GM19397 (cell line): Measurements from ENCODE around the gene GPC6.
"Not testable (repeated sequence)": the region's sequence is repeated elsewhere in the genome, so short reads cannot be mapped to it uniquely, and the experiment has no call there.

Experiments used
- ATAC-seq: cut with Tn5 transposase; IDR thresholded peaks from one replicate; pipeline ENCODE4 v1.9.1; 2021; ENCODE audit warnings: mild to moderate bottlenecking, moderate library complexity; ENCODE audit not compliant: unreplicated experiment

The GPC6 gene

GRCh38 chr13:93496117-93496516 lies 269.5 kb downstream of the GPC6 start:
- ATAC-seq = not testable (repeated sequence)

- no peak for ATAC-seq
Observed at GRCh38 chr13:93496985-93497673, 270.5 kb downstream of the GPC6 start.

- ATAC-seq = no peak
Observed at GRCh38 chr13:93499991-93500390, 273.4 kb downstream of the GPC6 start.

DNA sequence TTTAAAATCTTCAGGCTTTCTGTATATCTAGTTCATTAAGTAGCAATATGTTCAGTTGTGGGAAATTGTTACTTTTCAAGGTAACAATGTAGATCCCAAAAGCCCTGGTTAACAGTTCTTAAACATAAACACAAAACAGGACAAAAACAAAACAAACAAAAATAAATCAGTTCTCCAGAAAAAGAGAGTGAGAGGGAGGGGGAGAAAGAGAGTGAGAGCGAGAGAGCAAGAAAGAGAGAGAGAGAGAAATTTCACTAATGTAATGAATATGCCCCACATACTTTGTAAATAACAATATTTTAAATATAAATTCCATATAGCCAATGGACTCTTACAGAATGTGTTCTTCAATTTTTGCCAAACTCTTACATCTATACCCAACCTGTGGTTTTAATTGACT lies 275.5 kb downstream of the GPC6 start:
- no peak for ATAC-seq

GRCh38 chr13:93502987-93503615 lies 276.5 kb downstream of the GPC6 start:
- no peak for ATAC-seq

- no peak for ATAC-seq
Observed at GRCh38 chr13:93505104-93505952, 278.7 kb downstream of the GPC6 start.

- ATAC-seq = no peak
Observed at GRCh38 chr13:93511011-93511410, 284.4 kb downstream of the GPC6 start.

DNA sequence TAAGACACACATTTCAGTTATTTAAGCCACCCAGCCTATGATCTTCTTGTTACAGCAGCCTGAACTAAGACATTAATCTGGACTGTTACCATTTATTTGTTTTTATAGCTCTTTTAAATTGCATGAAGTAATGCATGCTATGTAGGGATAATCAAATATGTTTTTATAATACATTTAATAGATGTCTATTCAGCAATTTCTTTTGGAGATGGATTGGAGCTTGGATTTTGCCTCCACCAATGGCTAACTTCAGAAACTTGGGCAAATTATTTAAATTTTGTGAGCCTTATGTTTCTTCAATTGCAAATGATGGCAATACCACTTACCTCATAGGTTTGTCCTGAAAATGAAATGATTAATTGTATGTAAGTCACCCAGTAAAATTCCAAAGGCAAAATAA lies 288.7 kb downstream of the GPC6 start:
- no peak for ATAC-seq

DNA sequence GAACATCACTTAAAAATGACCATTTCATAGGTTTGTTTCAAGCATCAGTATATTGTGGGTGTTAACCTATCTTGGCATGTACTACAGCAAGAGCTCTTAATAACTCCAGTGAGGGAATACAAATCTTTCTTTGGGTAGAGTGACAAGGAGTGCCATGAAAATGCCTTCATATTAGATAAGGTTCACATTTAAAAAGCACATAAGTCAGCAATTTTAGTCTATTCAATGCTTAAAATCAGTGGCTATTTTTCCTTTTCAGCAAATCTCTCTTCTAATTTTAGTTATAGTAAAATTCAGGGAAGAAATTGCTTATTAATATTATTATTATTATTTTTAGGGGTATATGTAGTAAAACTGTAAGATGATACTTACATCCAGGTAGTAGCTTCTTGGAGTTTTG lies 291.1 kb downstream of the GPC6 start:
- no peak for ATAC-seq

DNA sequence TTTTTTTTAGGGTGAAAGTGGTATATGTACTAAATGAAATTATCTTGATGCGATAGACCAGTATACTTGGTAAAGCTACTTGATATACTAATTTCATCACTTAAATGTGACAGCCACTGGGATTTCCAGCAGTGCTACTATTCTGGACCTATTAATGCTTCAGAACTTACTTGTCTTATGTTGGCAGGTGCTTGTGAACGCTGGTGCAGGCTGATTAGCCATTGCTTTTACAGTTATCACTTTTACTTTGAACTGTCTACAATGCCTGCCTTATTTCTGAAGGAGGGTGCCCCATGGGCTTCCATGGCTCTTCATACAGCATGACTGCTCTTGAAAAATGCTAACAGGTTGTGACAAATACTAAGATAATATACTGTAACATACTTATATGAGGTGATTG lies 294.7 kb downstream of the GPC6 start:
- ATAC-seq = no peak

DNA sequence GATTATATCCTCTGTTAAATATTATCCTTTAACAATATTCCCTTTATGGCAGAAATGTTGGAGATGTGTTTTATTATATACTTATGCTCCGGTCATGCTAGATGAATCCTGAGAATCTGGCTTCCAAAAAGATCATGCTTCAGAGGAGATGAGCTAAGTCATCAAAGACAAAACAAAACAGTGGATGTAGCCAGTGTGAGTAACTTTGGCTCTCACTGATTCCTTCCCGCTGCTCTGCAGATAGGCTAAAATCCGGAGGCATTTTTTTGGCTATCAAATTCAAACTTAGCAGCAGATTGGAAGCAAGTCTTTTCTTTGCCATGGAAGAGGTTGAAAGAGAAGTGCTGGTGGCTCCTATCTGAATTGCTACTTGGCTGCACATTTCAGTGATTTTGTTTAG lies 295.9 kb downstream of the GPC6 start:
- no peak for ATAC-seq

- no peak for ATAC-seq
Observed at GRCh38 chr13:93525087-93525486, 298.5 kb downstream of the GPC6 start.

- ATAC-seq = no peak
Observed at GRCh38 chr13:93527748-93528297, 301.2 kb downstream of the GPC6 start.

DNA sequence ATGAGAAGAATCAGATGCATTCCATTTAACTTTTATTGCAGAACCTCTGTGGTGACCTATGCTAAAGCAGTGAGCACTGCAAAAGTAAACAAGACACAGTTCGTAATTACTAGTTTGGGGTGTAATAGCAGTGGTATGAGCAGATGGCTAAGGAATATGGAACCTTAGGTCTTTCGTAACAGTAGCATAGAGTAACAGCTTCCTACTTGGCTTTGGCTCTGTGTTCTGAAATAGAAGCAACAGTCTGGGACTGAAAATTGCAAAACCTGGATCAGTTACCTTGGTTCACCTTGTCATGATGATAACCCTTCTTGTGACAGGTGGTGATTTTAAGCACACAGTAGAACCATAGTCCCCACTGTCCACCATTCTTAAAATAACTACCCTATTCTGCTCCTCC lies 303.4 kb downstream of the GPC6 start:
- ATAC-seq = no peak

- ATAC-seq = no peak
Observed at GRCh38 chr13:93534181-93534700, 307.6 kb downstream of the GPC6 start.

- ATAC-seq = no peak
Observed at GRCh38 chr13:93535251-93535650, 308.6 kb downstream of the GPC6 start.

- no peak for ATAC-seq
Observed at GRCh38 chr13:93539914-93540313, 313.3 kb downstream of the GPC6 start.

DNA sequence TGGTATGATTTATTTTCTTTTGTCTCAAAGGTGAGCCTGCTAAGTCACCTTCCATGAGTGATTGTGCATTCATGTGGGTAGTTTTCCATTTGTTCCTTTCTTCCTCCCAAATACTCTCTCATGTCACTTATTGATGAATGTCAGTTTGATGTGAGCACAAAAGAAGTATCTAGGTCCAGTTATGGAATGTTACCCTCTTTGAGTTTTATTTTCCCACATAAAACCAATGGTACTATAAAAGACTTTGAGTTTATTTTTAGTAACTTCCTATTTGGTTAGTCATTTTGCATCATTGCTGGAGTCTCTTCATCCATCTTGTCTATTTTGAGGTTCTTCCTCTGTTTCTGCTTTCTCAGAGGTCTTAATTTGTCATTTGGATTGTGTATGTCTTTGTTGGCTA lies 321.3 kb downstream of the GPC6 start:
- no peak for ATAC-seq

DNA sequence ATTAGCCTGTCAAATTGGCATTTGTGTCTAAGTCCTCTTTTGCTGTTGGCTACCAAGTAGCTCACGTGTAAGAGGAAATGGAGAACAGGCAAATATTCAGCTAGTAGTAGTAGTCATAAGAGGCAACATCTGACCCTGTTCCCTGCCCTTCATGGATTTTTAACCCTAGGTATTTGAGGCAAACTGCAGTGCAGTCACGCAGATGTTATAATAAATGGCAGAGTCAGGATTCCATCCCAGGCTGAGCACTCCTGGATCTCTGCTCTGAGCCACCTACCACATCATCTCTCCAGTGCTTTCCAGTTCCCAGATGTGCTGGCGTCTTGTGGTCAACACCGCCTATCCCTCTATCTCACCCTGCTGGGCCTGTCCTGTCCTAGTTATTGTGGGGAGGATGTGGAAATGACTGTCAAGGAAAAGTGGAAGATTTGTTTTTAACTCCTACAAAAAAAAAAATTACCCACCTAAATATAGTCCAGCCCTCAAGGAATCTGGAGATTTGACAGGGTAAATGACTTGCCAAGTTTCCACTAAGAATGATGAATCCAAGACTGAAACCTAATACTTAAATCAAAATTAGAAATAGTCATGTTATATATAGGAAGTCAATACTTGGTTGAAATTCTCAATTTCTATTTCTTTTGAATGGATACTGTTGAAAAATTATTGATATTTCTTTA lies 322.9 kb downstream of the GPC6 start:
- ATAC-seq = no peak

DNA sequence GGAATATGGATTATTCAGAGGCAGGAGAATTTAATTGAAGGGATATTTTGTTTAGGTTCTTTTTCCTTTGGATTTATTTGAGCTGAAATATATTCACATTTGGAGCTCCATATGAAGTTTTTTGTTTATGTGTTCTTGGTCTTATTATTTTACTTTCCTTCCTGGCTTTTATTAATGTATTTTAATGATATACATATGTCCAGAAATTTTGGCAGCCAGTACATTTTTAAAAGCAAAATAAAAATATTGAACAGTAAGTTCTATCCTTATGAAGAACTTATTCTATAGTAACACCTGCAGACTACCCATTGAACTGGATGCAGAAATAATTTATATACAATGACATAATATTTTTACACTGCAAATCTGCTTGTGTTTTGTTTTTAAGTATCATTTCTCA lies 323.6 kb downstream of the GPC6 start:
- ATAC-seq = no peak

GRCh38 chr13:93552596-93552995 lies 326.0 kb downstream of the GPC6 start:
- ATAC-seq = no peak
